NCI-H510A treated with DMSO at 0.1 percent for 48 hours (cell line): ENCODE data around the gene LRG1.
A peak's percentile ranks its signal among the peaks of the same experiment; 100 is the strongest.

Experiments used
- DNase-seq: peaks from one replicate; lab custom pipeline; 2025; lab: John Stamatoyannopoulos, UW

LRG1 gene, protein sequence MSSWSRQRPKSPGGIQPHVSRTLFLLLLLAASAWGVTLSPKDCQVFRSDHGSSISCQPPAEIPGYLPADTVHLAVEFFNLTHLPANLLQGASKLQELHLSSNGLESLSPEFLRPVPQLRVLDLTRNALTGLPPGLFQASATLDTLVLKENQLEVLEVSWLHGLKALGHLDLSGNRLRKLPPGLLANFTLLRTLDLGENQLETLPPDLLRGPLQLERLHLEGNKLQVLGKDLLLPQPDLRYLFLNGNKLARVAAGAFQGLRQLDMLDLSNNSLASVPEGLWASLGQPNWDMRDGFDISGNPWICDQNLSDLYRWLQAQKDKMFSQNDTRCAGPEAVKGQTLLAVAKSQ

DNA sequence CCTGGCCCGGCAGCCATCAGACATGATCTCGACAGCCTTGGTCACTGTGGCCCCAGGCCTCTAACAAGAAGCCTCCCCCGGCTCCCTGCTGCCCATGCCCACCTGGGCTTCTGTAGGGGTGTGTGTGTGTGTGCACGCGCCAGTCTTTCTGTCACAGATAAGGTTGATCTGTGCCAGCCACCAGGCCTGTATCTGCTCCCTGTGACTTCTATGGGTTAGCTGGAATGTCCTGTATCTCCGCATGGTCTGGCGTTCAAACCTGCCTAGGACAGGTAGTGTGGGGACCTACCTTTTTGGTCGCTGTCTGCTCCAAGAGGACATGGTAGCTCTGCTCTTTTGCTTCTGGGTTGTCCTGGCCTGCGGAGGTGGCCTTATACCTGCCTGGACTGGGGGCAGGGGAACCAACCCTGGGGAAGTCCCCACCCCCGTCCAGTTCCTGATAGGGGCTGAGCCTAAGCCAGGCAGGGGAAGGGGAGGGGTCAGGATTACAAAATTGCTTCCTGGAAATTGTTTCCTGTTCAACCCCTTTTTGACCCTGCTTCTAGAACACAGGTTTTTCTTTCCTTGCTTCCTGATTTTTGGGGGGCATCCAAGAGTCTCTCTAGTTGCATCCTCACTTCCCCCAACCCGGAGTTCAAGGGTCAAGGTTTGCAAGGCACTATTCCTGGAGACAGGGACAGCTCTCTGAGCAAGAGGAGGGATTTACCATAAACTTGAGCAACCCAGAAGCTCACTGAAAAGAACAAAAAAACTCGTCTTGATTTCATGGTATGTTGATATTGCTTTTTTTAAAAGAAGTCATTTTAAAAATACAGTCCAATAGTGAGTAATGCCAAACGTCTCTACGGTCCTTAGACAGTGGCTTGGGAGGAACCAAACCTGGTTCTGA lies at the start of gene LRG1:
LRG1 (minus strand) TSS at position 344 of the 889 bp plus-strand sequence; CDS start at position 321, 23 bp downstream.
- no peak for DNase-seq

DNA sequence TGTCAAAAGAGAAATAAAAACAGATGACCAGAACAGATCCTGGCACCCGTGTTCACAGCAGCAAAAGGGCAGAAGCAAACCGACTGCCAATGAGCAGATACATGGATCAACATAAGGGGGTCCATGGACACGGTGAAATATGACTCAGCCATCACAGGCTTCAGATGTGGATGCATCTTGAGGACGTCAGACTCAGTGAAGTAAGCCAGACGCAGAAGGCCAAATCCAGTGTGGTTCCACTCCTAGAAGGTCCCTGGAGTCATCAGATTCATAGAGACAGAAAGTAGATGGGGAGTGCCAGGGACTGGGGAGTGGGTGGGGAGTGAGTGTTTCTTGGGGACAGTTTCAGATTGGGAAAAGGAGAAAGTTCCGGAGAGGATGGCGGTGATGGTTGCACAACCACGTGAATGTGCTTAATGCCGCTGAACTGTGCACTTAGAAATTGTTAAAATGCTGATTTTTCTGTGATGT lies 48.5 kb upstream of the LRG1 start:
- DNase-seq = no peak

DNA sequence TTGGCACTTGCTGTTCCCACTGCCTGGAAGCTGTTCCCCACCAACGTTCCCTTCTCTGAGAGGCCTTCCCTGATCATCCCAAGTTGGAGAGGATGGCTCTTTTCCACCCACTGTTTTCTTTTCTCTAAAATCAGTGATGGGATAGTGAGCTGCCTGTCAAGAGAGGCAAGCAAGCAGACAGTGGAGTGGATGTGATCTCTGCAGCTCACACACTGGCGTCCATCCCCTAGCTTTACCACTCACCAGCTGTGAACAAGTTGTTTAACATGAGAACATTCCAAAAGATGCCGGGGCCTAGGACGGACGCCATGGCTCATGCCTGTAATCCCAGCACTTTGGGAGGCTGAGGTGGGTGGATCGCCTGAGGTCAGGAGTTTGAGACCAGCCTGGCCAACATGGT lies 47.7 kb upstream of the LRG1 start:
- no peak for DNase-seq

DNA sequence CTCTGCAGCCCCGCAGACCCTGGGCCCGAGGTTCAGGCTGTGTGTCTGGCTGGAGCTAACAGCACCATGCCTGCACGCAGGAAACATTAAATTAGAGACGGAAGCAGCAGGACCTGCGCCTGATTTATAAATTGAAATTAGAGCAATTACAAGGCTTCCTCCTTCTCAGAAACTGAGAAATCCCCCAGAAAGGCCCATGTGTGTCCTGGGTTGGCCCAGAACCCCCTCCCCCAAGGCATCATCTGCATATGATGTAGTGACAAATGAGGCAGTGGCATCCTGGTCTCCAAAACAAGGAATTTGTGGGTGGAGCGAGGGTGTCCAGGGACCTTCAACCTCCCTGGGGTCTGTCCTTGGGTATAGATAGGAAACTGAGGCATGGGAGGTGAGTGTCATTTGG lies 46.9 kb upstream of the LRG1 start:
- DNase-seq = no peak

DNA sequence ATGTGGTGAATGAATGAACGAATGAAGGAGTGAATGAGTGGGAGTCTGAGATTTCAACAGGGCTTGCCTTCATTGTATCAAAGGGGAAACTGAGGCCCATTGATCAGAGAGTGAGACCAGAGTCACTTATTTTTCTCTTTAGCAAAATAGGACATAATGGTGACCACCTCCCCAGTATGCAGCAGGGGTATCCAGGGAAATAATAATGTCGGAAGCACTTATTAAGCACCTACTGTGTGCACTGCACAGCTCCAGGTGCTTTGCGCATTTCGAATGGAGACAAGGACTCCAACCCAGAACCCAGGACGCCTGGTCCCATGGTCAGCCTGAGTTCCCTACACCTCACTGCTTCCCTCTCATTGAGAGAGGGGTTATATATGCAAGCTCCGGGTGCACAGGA lies 46.4 kb upstream of the LRG1 start:
- DNase-seq = no peak

DNA sequence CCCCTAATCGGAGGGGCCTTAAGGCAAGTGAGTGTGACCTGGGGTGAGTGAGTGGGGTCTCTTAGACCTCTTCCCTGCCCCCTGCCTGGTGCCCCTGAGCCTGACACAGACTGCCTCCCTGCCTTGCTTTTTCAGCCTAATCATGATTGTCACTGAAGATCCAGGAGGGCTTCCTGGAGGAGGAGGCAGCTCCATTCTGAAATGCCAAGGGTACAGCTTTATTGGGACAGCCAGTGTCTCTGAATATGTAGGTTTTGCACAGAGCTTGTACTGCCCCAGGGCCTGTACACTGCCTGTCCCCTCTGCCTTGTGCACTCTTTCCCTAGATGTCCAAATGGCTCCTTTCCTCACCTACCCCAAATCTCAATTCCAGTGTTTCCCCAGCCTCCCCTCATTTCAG lies 45.7 kb upstream of the LRG1 start:
- no peak for DNase-seq

DNA sequence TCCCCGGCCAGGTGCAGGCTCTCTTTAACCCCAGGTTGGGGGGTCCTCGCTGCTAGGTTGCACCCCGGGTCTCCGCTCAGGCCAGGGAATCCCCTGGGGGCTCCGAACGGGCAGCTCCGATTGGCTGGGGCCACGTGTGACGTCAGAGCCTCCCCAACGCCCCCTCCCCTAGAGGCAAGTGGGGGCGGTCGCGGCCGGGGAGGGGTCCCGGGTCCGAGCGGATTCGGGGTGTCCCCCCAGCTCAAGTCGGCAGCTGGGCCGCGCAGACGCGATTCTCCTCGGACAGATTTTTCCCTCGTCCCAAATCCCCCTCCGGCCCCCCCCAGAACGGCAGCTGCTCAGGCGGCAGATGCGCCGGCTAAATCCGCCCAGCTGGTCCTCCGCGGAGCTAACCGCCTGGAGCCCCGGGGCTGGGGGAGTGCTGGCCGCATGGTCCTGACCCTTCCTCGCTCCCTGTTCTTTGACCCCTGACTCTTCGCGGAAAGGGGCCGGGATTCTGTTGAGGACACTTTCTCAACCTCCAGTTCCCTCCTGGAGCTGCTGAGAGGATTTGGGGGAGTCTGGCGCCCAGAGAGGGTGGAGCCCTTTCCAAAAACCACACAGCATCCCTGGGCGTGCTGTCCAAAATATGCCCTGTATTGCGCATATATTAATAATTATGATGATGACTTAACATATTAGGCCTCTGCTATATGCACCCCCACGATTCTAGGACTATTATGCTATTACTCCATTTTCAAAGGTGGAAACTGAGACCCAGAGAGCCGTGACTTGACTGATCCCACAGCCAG lies 45.0 kb upstream of the LRG1 start:
- peak; percentile 35 for DNase-seq

DNA sequence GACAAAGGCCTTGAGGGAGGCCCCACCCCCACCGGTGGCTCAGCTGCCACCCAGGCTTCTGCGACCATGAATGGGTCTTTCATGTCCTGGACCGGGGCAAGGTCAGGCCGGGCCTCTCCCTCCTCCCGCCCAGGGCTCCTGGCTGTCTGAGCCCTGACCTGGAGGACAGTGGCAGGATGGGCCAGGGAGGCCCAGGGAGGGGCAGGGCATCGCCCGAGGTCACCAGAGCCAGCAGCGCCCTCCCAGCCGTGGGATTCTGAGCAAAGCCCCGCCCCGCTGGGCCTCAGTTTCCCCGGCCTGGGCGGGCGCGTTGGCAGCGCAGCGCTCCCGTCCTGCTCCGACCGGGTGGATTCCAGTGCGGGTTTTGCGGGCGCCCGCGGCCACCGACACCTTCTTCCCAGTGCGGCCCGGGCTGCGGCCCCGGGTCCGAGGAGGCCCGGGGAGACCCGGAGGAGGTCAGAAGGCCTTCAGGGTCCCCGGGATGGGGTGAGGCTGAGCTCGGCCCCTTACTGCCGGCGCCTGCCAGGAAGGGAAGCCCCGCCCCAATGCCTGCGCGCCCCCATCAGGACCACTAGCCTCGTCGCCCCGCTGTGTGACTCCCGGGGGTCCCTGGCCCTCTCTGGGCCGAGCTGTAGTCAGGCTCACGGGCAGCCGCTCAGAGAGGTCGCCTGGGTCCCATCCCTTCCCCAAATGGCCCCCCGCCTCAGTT lies 44.3 kb upstream of the LRG1 start:
- peak; percentile 30 for DNase-seq

DNA sequence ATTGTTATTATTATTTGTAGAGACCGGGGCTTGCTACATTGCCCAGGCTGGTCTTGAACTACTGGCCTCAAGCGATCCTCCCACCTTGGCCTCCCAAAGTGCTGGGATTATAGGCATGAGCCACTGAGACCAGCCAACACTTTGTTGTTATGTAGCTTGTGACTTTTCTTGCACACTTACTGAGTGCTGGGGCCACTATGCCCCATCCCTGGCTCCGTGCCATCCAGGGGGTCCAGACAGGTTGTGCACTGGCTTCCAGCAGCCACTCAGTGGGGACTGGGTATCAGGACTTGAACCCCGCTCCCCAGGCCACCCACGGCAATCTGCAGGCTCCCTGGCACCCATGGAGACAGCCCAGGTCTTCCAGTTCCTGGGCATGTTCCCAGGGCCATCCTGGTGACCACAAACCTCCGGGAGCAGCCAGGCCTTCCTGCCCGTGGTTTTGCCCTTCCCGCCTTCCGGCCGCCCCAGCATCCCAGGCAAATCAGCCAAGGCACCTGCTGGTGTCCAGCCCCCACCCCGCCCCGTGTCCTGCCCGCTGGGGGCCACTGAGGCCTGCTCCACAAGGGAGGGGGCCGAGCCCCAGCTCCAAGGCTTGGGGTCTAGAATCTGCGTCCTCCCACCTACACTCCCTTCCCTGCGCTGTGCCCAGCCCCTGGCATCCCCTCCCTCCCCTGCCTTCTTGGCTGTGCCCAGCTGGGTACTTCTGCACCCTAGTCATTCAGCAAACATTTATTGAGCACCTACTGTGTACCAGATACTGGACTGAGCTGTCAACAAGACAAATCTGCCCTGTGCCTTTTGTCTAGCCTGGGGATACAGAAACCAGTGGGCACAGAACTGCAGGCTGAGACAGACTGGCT lies 43.4 kb upstream of the LRG1 start:
- DNase-seq = no peak

DNA sequence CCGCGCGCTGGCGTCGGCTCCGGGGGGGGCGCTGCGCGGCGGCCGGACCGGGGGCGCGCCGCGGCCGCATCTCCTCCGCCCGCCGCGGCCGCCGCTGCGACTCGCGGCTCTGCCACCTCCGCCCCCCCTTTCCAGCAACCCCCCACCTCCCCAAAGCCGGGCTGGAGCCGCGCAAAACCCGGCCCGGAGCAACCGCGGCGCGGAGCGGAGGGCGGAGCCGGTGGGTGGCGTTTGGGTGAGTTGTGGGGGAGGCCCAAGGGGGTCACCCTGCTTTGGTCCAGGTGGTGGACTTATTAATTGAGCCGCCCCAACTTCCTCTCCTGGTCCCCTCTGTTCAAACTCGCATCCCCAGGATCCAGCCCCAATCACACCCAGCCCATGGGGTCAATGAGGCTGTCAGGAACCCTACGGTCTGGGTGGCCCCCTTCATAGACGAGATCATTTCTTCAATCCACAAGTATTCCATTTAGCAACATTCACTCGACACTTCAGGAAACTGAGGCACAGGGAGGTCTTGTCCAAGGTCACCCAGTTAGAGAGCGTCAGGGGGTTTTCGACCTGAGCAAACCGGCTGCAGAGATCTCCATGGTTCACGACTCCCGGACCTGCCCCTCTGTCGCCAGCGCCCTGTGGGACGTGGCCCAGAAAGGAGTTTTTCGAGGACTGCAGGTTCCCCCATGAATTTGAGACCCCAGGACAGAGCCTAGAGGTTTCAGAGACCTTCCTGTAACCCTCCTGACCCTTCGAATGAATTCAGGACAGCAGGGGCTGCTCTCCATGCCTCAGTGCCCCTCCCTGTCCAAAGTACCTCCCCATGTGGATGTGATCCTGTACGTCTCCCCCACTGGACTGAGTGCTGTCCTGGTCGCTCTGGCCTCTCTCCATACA lies 42.1 kb upstream of the LRG1 start:
- DNase-seq = peak; percentile 16

DNA sequence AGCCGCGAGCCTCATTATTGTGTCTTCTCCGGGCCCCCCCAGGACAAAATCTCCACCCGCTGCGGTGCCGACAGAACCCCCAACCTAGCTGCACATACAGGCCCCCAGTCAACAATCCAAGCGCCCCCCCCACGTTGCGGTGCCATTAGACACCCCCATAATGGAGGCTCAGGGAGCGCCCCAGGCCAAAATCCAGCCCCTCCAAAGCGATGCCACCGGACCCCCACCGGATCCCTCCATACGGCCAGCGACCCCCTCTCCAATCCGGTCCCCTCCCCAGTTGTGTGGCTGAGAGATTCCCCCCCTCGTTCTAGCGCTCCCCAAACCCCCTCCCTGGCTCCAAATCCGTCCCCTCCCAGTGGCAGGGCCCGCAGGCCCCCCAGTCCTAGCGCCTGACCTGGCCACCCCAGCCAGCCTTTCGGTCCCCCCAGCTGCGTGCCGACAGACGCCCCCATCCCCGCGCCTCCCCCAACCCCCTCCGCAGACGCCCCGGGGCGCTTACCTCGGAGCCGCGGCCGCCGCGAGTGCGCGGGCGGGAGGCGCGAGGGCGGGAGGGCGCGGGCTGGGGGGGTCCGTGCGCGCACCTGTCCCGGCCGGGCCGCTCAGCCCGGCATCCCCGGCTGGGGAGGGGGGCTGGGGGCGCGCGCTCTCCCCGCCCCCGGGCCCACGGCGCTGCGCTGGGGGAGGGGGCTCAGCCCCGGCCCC lies 41.3 kb upstream of the LRG1 start:
- no peak for DNase-seq

DNA sequence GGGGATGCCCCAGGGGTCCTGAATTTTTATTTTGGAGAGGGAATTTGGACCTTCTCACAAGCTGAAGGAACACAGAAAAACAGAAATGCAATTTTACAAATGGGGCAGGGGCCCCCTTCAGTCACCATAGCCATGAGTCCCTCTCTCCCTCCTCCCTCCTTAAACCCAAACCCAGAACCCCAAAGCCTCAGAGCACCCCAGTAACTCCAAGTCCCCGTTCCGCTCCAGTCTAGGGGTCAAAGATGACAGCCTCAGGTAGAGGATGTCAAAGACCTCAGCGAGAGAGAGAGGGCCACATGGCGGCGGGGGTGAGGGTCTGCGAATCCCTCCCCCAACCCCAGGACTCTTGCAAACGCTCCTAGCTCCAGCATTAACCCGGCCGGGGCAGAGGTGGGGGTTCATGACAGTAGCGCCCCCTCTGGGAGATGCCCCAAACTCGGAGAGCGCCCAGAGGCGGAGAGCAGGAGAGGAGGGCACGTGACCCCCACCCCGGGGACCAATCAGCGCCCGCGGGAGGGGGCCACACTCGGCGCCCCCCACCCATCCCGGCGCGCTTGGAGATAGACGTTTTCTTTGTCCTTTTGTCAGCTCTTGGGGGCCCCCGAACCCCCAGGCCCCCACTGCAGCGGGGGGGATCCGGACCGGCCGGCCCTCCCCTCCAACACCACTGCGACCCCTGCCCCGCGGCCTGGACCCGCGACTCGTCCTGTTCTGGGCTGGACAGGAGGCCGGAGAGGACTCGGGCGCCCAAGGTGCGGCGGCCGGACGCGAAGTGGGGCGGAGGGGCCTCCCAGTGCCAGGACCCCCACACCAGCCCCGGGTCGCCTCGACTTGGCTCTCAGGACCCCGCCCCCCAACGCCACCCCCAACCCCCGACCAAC lies 40.4 kb upstream of the LRG1 start:
- DNase-seq = no peak

DNA sequence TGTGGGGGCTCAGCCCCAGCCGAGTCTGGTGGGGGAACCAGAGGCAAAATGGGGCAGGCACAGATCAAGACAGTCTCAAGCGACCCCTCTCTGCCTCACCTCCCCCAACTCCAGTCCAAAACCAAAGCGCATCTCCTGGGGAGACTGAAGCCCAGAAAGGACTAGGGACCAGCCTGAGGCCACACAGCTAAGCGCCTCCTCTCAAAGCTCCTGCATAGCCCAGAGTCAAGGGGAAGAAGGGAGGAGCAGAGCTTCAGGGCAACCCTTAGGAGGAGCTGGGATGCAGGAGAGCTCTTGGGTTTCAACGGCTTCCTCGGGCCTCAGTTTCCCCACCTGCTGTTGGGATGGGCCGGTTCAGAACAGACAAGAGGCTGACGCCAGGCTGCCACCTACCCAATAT lies 39.6 kb upstream of the LRG1 start:
- no peak for DNase-seq

DNA sequence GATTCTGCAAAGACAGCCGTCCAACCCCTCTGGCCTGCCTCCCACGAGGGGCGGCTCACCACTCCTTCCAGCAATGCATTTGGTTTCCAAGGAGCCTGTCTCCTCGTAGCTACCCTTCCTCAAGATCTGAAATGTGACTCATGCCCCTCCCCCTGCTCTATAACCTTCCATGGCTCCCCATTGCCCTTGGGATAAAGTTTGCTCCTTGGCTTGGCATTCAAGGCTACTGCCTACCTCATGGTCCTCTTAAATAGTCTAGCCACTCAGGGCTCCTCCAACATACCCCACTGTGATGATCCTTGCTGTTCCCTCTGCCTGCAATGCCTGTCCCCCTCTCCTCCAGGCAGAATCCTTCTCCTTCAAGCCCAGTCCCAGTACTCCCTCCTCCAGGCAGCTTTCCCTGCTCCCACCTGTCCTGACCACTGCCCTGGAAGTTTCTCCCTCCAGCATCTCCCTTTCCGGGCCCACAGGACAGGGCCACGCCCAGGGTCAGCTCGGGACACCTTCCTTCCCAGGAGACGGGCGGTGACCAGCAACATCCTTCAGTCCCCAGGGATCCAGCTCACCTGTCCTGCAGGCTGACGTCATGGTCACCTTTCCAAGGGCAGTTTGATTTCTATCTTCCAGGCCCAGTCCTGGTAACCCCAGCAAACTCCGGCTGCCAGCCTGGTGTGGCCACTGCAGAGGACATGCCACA lies 38.9 kb upstream of the LRG1 start:
- no peak for DNase-seq

DNA sequence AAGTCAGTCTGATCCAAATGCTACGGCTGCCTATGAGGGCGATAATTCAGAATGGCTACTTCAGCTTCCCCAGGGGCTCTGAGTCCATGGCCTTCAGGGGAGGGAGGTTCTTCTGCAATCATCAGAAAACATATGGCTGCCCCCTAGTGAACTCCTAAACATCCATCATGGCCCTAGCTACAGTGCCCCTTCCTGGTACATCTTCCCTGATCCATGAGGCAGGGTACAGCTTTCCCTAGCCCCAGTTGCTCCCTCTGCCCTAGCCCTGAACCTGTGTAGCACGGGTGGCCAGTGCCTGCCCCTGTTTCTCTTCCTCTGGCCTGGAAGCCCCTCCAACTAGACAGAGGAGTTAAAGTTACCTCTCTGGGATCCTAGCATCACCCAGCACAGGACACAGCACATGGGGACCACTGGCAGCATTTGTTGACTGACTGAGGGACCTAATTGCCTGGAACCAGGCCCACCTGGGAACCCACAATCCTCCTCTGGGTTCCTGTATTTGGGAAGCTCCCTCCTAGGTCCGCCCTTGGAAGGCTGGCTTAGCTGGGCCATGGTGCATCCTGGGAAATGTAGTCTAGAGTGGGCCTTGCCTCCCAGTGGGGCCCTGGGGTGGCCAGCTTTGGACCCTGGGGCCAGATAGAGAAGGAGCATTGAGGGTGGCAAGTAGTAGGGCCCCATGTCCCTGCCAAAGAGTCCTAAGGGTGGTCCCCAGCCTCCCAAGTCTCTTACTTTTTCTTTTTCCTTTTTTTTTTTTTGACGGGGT lies 37.4 kb upstream of the LRG1 start:
- DNase-seq = no peak
